Endothelial cell of umbilical vein (primary cell): ENCODE data around the gene RNPEPL1. TPM values are rescaled to one million over a fixed set of nuclear protein-coding genes. Genes with fewer than 3 reads are reported as not detected.

Experiments used
- BruUV-seq: library from RNA; stranded (reverse); fragments of 400-500 nt; replicated peaks from 2 replicates; lab custom pipeline; 2021; lab: Mats Ljungman, UMichigan
- CTCF ChIA-PET: fragments of 300-600, 350-600 bp; sonication (Branson Sonifier 250); formaldehyde crosslinking; loops from one replicate; lab custom pipeline; 2021; ENCODE audit warnings: antibody characterized with exemption, inconsistent platforms; lab: Charles Lee
- POLR2A ChIA-PET: fragments of 300-600, 350-600 bp; sonication (Branson Sonifier 250); formaldehyde crosslinking; loops from one replicate; lab custom pipeline; 2021; ENCODE audit warnings: antibody characterized with exemption, inconsistent platforms; lab: Charles Lee
- DNase-seq: peaks from one replicate; pipeline ENCODE4 v3.0.0-alpha.2; 2011; ENCODE audit warnings: low read depth, low spot score
- FAIRE-seq: peaks from 2 replicates; lab custom pipeline; 2011; peaks lifted over from hg19 to GRCh38; lab: Jason Lieb, UNC
- H2AFZ ChIP-seq: 2 replicates; pipeline ENCODE4 v1.6.0; 2012; ENCODE audit warnings: low read depth, low read length, control low read depth, inconsistent platforms
- H3K27ac ChIP-seq: 2 replicates; pipeline ENCODE4 v1.5.1; 2011; ENCODE audit warnings: low read depth, mild to moderate bottlenecking, control low read depth, low read length, moderate library complexity; ENCODE audit not compliant: insufficient read depth
- H3K27me3 ChIP-seq, 2 experiments: 2 replicates each; pipeline versions ENCODE4 v1.6.0 to v1.6.1; 2011; ENCODE audit warnings: low read length in 2 of 2, mixed read lengths in 1 of 2; ENCODE audit not compliant: control insufficient read depth in 2 of 2, insufficient read depth in 2 of 2
- H3K36me3 ChIP-seq, 2 experiments: 2 replicates in 1 of 2; 3 replicates in 1 of 2; pipeline ENCODE4 v1.5.1; 2011; ENCODE audit warnings: low read length in 2 of 2, mild to moderate bottlenecking in 1 of 2, moderate library complexity in 1 of 2; ENCODE audit not compliant: control insufficient read depth in 2 of 2, insufficient read depth in 2 of 2; ENCODE audit errors: extremely low read depth in 1 of 2
- H3K4me1 ChIP-seq: 3 replicates; pipeline ENCODE4 v1.5.1; 2011; ENCODE audit warnings: mild to moderate bottlenecking, low read length; ENCODE audit not compliant: control insufficient read depth, insufficient read depth; ENCODE audit errors: extremely low read depth
- H3K4me2 ChIP-seq: 2 replicates; pipeline ENCODE4 v1.6.1; 2011; ENCODE audit warnings: low read length, control low read depth, mixed read lengths; ENCODE audit not compliant: insufficient read depth
- H3K4me3 ChIP-seq, 3 experiments: fragments of 200-600 bp in 1 of 3; sonication (generic), shearing (Covaris generic) in 1 of 3; replicated peaks in 1 of 3; 2 replicates each; pipeline ENCODE4 v1.5.1; 2011 to 2016; ENCODE audit warnings: control low read depth in 3 of 3, low read length in 3 of 3, mild to moderate bottlenecking in 2 of 3, inconsistent platforms in 1 of 3, low read depth in 1 of 3, moderate library complexity in 1 of 3; ENCODE audit not compliant: insufficient read depth in 1 of 3
- H3K79me2 ChIP-seq: 2 replicates; pipeline ENCODE4 v1.6.0; 2012; ENCODE audit warnings: low read length, inconsistent platforms; ENCODE audit not compliant: control insufficient read depth, insufficient read depth
- H3K9ac ChIP-seq: replicated peaks from 2 replicates; pipeline ENCODE3; 2011; ENCODE audit warnings: low read length, control low read depth; ENCODE audit not compliant: insufficient read depth; ENCODE audit errors: extremely low read depth
- H3K9me1 ChIP-seq: replicated peaks from 3 replicates; pipeline ENCODE4 v1.6.0; 2011; ENCODE audit warnings: mild to moderate bottlenecking, low read length; ENCODE audit not compliant: control insufficient read depth, insufficient read depth; ENCODE audit errors: extremely low read depth
- H3K9me3 ChIP-seq: replicated peaks from 2 replicates; pipeline ENCODE4 v1.5.1; 2012; ENCODE audit warnings: low read length, inconsistent platforms; ENCODE audit not compliant: control insufficient read depth, insufficient read depth
- H4K20me1 ChIP-seq: replicated peaks from 2 replicates; pipeline ENCODE3; 2011; ENCODE audit warnings: mild to moderate bottlenecking, low read length; ENCODE audit not compliant: control insufficient read depth, insufficient read depth; ENCODE audit errors: extremely low read depth
- CTCF ChIP-seq, 2 donors: IDR thresholded peaks; 1 replicate in 1 of 2; 2 replicates in 1 of 2; pipeline ENCODE4 v1.5.1; 2011; ENCODE audit warnings: low read length in 2 of 2, mild to moderate bottlenecking in 2 of 2, moderate library complexity in 2 of 2, control low read depth in 1 of 2, inconsistent platforms in 1 of 2, low read depth in 1 of 2; ENCODE audit not compliant: insufficient read depth in 1 of 2; ENCODE audit errors: extremely low read depth in 1 of 2
- EZH2 ChIP-seq: IDR thresholded peaks from 2 replicates; pipeline ENCODE4 v1.6.1; 2012; ENCODE audit warnings: borderline replicate concordance, low read depth, mild to moderate bottlenecking, moderate library complexity, low read length, inconsistent platforms; ENCODE audit not compliant: severe bottlenecking
- FOS ChIP-seq: IDR thresholded peaks from 2 replicates; pipeline ENCODE4 v1.6.1; 2011; ENCODE audit warnings: mild to moderate bottlenecking, low read length, moderate library complexity, borderline replicate concordance; ENCODE audit not compliant: insufficient read depth
- GATA2 ChIP-seq: IDR thresholded peaks from 2 replicates; pipeline ENCODE4 v1.7.0; 2011; ENCODE audit warnings: low read depth, mild to moderate bottlenecking, moderate library complexity, mixed read lengths, low read length; ENCODE audit not compliant: insufficient read length, insufficient read depth
- MYC ChIP-seq: IDR thresholded peaks from one replicate; pipeline ENCODE4 v1.6.1; 2011; ENCODE audit warnings: mild to moderate bottlenecking, low read depth, low read length
- POLR2A ChIP-seq: IDR thresholded peaks from 2 replicates; pipeline ENCODE4 v1.6.1; 2012; ENCODE audit warnings: low read depth, mild to moderate bottlenecking, control low read depth, low read length
- dilution Hi-C: fragments of 300-500 bp; cut with MboI; formaldehyde crosslinking; loops from one replicate; pipeline ENCODE4 v1.15.0; 2019; ENCODE audit warnings: low sequenced_read_pairs; ENCODE audit not compliant: extremely low pct_ligation_motif_present
- intact Hi-C: fragments of 100-400 bp; cut with micrococcal nuclease; formaldehyde crosslinking; loops from one replicate; pipeline ENCODE4 v1.10.0; 2022
- polyA plus RNA-seq, 4 experiments: library from polyadenylated mRNA; depleted of rRNA in 3 of 4; stranded (reverse) in 3 of 4; unstranded in 1 of 4; fragments of >200 nt; gene quantifications; 2 replicates each; pipeline versions ENCODE4 v1.2.1 to v1.2.3, GENCODE V29; 2011 to 2012; ENCODE audit warnings: missing spikeins in 1 of 4
- total RNA-seq: library from RNA; stranded (reverse); gene quantifications from 2 replicates; pipeline ENCODE4 v1.2.3, GENCODE V29; 2021

The RNPEPL1 gene
- total and polyA plus RNA-seq, 2 donors (not counting 3 experiments of a cell fraction or from before 2014, with no cell fraction given): 35.8 to 67.1 TPM

DNA sequence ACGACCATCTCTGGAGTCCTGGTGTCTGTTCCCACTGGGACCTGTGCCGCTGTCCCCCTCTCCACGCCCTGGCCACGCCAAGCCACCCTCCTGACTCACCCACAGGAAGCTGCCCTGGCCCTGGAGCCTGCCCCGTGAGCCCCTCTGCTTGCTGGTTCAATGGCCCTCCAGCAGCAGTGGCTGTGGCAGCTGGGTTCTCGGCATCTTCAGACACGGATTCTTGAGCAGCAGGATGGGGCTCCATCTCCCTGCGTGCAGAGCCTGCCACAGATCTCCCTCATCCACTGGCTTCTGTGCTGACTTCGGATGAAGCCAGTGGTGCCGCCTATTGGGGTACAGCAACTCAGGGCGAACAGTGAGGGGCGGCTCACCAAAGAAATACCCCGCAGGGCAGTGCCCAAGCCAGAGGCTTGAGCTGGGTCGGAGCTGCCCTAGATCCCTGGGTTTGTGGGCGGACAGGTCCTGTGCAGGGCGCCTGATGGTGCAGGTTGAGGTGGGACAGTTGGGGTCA is 32.2 kb downstream of the RNPEPL1 start:
- TF ChIP-seq GATA2: no peak
- Histone ChIP-seq H2AFZ (no peak overlapping the region), H3K4me1 (peaks cover 2% of the 10 kb centered on the region), H3K4me2 (no peak overlapping the region), H4K20me1 (no peaks in the 10 kb centered on the region), H3K9me3 (no peaks in the 10 kb centered on the region), H3K9me1 (no peaks in the 10 kb centered on the region), H3K27ac (no peak overlapping the region), H3K27me3 (no peaks in the 10 kb centered on the region), H3K9ac (no peak overlapping the region), H3K79me2 (no peaks in the 10 kb centered on the region), H3K36me3 (peaks cover 0 to 8% of the 10 kb centered on the region in 2 experiments), H3K4me3 (no peak overlapping the region)
- no TSS peak for BruUV-seq
- intact Hi-C loops: loop anchor here (5.0 kb wide), 1 partner anchor 312 kb away; no protein-coding TSS in a partner anchor
- ChIA-PET CTCF (no interaction called here), POLR2A (no interaction called here)
- dilution Hi-C loops: no loop called here
- FAIRE-seq (no peak), DNase-seq (no peak)

GRCh38 chr2:240601061-240601830 is 33.0 kb downstream of the RNPEPL1 start:
- no peak for DNase-seq
- intact Hi-C loops (loop anchor here (5.0 kb wide), 1 partner anchor 311 kb away; no protein-coding TSS in a partner anchor), dilution Hi-C loops (no loop called here)
- Histone ChIP-seq H3K4me1 (peaks cover 2% of the 10 kb centered on the region), H3K27me3 (no peaks in the 10 kb centered on the region), H2AFZ (no peak overlapping the region), H3K27ac (no peak overlapping the region), H3K79me2 (no peaks in the 10 kb centered on the region), H3K9me1 (no peaks in the 10 kb centered on the region), H4K20me1 (no peaks in the 10 kb centered on the region), H3K36me3 (peaks cover 0 to 8% of the 10 kb centered on the region in 2 experiments), H3K4me2 (no peak overlapping the region), H3K9me3 (no peaks in the 10 kb centered on the region), H3K4me3 (no peak overlapping the region), H3K9ac (no peak overlapping the region)
- TF ChIP-seq GATA2 (no peak), POLR2A (no peak), CTCF (IDR thresholded peaks at IDR 0.05; ENCODE audit: extremely low read depth in 1 of 2, insufficient read depth in 1 of 2, low read depth in 1 of 2, low read length in 2 of 2) (no peak), EZH2 (no peak), MYC (no peak), FOS (no peak)
- ChIA-PET CTCF (no interaction called here), POLR2A (no interaction called here)
- FAIRE-seq: no peak
- no TSS peak for BruUV-seq
